Upper lobe of left lung (tissue), 6 donors: ENCODE results near the gene TMEM119. TPM values are rescaled to one million over a fixed set of nuclear protein-coding genes. Genes with fewer than 3 reads are reported as not detected.
"Not testable (repeated sequence)": the region's sequence is repeated elsewhere in the genome, so short reads cannot be mapped to it uniquely, and the experiment has no call there.

Source experiments
- ATAC-seq, 2 donors: fragments of 200-7000 bp; cut with Tn5 transposase; one replicate each; pipeline ENCODE4 v1.9.1; 2022; ENCODE audit warnings: mild to moderate bottlenecking in 2 of 2, moderate library complexity in 2 of 2; ENCODE audit not compliant: low FRiP score in 2 of 2
- DNase-seq, 2 donors: peaks; one replicate each; pipeline ENCODE4 v3.0.0-alpha.2; 2019 to 2020
- H3K27ac ChIP-seq, 4 donors: fragments of 200-600 bp; sonication (generic); one replicate each; pipeline ENCODE4 v1.5.1; 2016 to 2019
- H3K27me3 ChIP-seq, 4 donors: fragments of 200-600 bp; sonication (generic); one replicate each; pipeline ENCODE4 v1.5.1; 2017 to 2019
- H3K36me3 ChIP-seq, 4 donors: fragments of 200-600 bp; sonication (generic); one replicate each; pipeline ENCODE4 v1.5.1; 2016 to 2019
- H3K4me1 ChIP-seq, 4 donors: fragments of 200-600 bp; sonication (generic); one replicate each; pipeline ENCODE4 v1.5.1; 2018 to 2019
- H3K4me3 ChIP-seq, 4 donors: fragments of 200-600 bp; sonication (generic); one replicate each; pipeline ENCODE4 v1.5.1; 2017 to 2019; ENCODE audit warnings: mild to moderate bottlenecking in 2 of 4, moderate library complexity in 1 of 4
- H3K9me3 ChIP-seq, 4 donors: fragments of 200-600 bp; sonication (generic); one replicate each; pipeline ENCODE4 v1.5.1; 2018 to 2019
- CTCF ChIP-seq, 6 experiments: fragments of 450-650 bp in 4 of 6; fragments of 200-600 bp in 2 of 6; sonication (generic) in 2 of 6; IDR thresholded peaks; one replicate each; pipeline ENCODE4 v1.5.1; 2016 to 2019; ENCODE audit warnings: antibody characterized with exemption in 6 of 6
- EP300 ChIP-seq, 4 donors: sonication (generic); formaldehyde crosslinking; IDR thresholded peaks; one replicate each; pipeline ENCODE4 v1.5.1; 2017; ENCODE audit warnings: antibody characterized with exemption in 4 of 4, control low read depth in 2 of 4
- POLR2A ChIP-seq, 4 donors: fragments of 450-650 bp; IDR thresholded peaks; one replicate each; pipeline ENCODE4 v1.5.1; 2016 to 2017; ENCODE audit warnings: antibody characterized with exemption in 4 of 4, mild to moderate bottlenecking in 2 of 4
- POLR2AphosphoS5 ChIP-seq, 2 donors: sonication (generic); formaldehyde crosslinking; IDR thresholded peaks; one replicate each; pipeline ENCODE4 v1.5.1; 2017; ENCODE audit warnings: antibody characterized with exemption in 2 of 2
- WGBS, 2 donors: methylation state at CpG; one replicate each; pipeline ENCODE4 v1.1.5; 2017 to 2018; 5-methylcytosine and 5-hydroxymethylcytosine counted together
- total RNA-seq, 6 donors: library from RNA; depleted of rRNA in 4 of 6; stranded (reverse); fragments of >200 nt in 4 of 6; gene quantifications; one replicate each; pipeline versions ENCODE4 v1.1.0 to v1.2.1, GENCODE V29; 2016 to 2021
- donor health status: DM: no; HTN: no; CAD: no; lungs with moderate emphysema.
- donor health status: DM: no; HTN: yes; CAD: no; lungs with severe emphysema.

Gene TMEM119
- total RNA-seq, 6 donors from 2014 or later = 1.5 to 50.7 (median 20.5) TPM

GRCh38 chr12:108622421-108622820 is 24.5 kb upstream of the TMEM119 start:
- no peaks in the 10 kb centered on the region for H3K9me3 ChIP-seq
- peaks cover 0 to 7% (median 4%) of the 10 kb centered on the region in 4 donors for H3K36me3 ChIP-seq
- DNase-seq = peak in 1 of 2 donors; percentile 46
- no peak overlapping the region for H3K4me3 ChIP-seq
- H3K27me3 ChIP-seq = no peaks in the 10 kb centered on the region
- H3K27ac ChIP-seq = peak overlapping the region; percentile 74 to 86 (median 80)
- H3K4me1 ChIP-seq = peaks cover 27 to 49% (median 41%) of the 10 kb centered on the region in 4 donors
- WGBS, 2 donors = 48 to 58% methylated on average over 2 to 4 of the region's 4 CpGs
- peak in 1 of 4 donors; percentile 11 for TF ChIP-seq POLR2A (IDR thresholded peaks at IDR 0.05)
- TF ChIP-seq CTCF (IDR thresholded peaks at IDR 0.05) = no peak
- TF ChIP-seq POLR2AphosphoS5 (IDR thresholded peaks at IDR 0.05) = peak; percentile 35 to 84
- TF ChIP-seq EP300 (IDR thresholded peaks at IDR 0.05) = peak in 2 of 4 donors; percentile 16 to 89
- peak; percentile 72 to 79 for ATAC-seq

GRCh38 chr12:108621161-108621560 is 23.3 kb upstream of the TMEM119 start:
- Histone ChIP-seq H3K27ac (peak overlapping the region; percentile 40 to 86 (median 76)), H3K36me3 (peaks cover 0 to 7% (median 4%) of the 10 kb centered on the region in 4 donors), H3K4me1 (peaks cover 29 to 53% (median 49%) of the 10 kb centered on the region in 4 donors), H3K4me3 (no peak overlapping the region), H3K9me3 (no peaks in the 10 kb centered on the region), H3K27me3 (no peaks in the 10 kb centered on the region)
- ATAC-seq = no peak
- TF ChIP-seq EP300 (IDR thresholded peaks at IDR 0.05) (no peak), POLR2A (IDR thresholded peaks at IDR 0.05) (no peak), CTCF (IDR thresholded peaks at IDR 0.05) (no peak), POLR2AphosphoS5 (IDR thresholded peaks at IDR 0.05) (no peak)
- WGBS, 2 donors = 68 to 74% methylated on average over 3 of the region's 3 CpGs
- no peak for DNase-seq

- ATAC-seq (no peak), DNase-seq (peak in 1 of 2 donors; percentile 63)
- Histone ChIP-seq H3K27me3 (no peaks in the 10 kb centered on the region), H3K9me3 (no peaks in the 10 kb centered on the region), H3K36me3 (peaks cover 0 to 7% (median 4%) of the 10 kb centered on the region in 4 donors), H3K4me3 (no peak overlapping the region), H3K4me1 (peaks cover 29 to 53% (median 49%) of the 10 kb centered on the region in 4 donors), H3K27ac (peak overlapping the region; percentile 40 to 79 (median 60))
- 92 to 94% methylated on average over 10 of the region's 10 CpGs for WGBS, 2 donors
- TF ChIP-seq CTCF (IDR thresholded peaks at IDR 0.05) (no peak), EP300 (IDR thresholded peaks at IDR 0.05) (no peak), POLR2AphosphoS5 (IDR thresholded peaks at IDR 0.05) (peak in 1 of 2 donors; percentile 46), POLR2A (IDR thresholded peaks at IDR 0.05) (no peak)
Observed at GRCh38 chr12:108620236-108620879, 22.5 kb upstream of the TMEM119 start.

GRCh38 chr12:108619369-108620160 is 21.7 kb upstream of the TMEM119 start:
- WGBS, 2 donors = 84 to 86% methylated on average over 14 of the region's 14 CpGs
- Histone ChIP-seq H3K9me3 (no peaks in the 10 kb centered on the region), H3K27ac (peak overlapping the region in 1 of 4 donors; percentile 74), H3K36me3 (peaks cover 0 to 7% (median 4%) of the 10 kb centered on the region in 4 donors), H3K4me1 (peaks cover 29 to 53% (median 49%) of the 10 kb centered on the region in 4 donors), H3K4me3 (no peak overlapping the region), H3K27me3 (no peaks in the 10 kb centered on the region)
- no peak for DNase-seq
- TF ChIP-seq EP300 (IDR thresholded peaks at IDR 0.05) (no peak), POLR2AphosphoS5 (IDR thresholded peaks at IDR 0.05) (no peak), CTCF (IDR thresholded peaks at IDR 0.05) (no peak), POLR2A (IDR thresholded peaks at IDR 0.05) (no peak)
- no peak for ATAC-seq

GRCh38 chr12:108618953-108619274 is 21.0 kb upstream of the TMEM119 start:
- not testable (repeated sequence) for H3K36me3 ChIP-seq, ATAC-seq, H3K9me3 ChIP-seq, H3K27me3 ChIP-seq, H3K27ac ChIP-seq, H3K4me3 ChIP-seq, DNase-seq
- 81 to 88% methylated on average over 4 of the region's 4 CpGs for WGBS, 2 donors
- H3K4me1 ChIP-seq = peaks cover 30 to 55% (median 51%) of the 10 kb centered on the region in 4 donors
